GM21360 (cell line): ENCODE results near the gene C6orf132.
"Not testable (repeated sequence)": the region's sequence is repeated elsewhere in the genome, so short reads cannot be mapped to it uniquely, and the experiment has no call there.

Experiments
- ATAC-seq: cut with Tn5 transposase; IDR thresholded peaks from one replicate; pipeline ENCODE4 v1.9.1; 2021; ENCODE audit warnings: mild to moderate bottlenecking, moderate library complexity; ENCODE audit not compliant: unreplicated experiment

The C6orf132 gene

GRCh38 chr6:42142118-42142835 is at the start of gene C6orf132:
C6orf132 (minus strand) TSS chr6:42142620; CDS start chr6:42142444, 176 bp downstream.
- no peak for ATAC-seq

GRCh38 chr6:42190554-42191183 is 48.2 kb upstream of the C6orf132 start:
- no peak for ATAC-seq

GRCh38 chr6:42188406-42188805 is 46.0 kb upstream of the C6orf132 start:
- ATAC-seq = no peak

- no peak for ATAC-seq
These were observed 43.2 kb upstream of the C6orf132 start for GRCh38 chr6:42185597-42185996.

- no peak for ATAC-seq
These were observed 42.1 kb upstream of the C6orf132 start for GRCh38 chr6:42184475-42184874.

- ATAC-seq = no peak
These were observed 39.7 kb upstream of the C6orf132 start for GRCh38 chr6:42182101-42182500.

- ATAC-seq = no peak
These were observed 37.5 kb upstream of the C6orf132 start for GRCh38 chr6:42179945-42180313.

- no peak for ATAC-seq
These were observed 37.0 kb upstream of the C6orf132 start for GRCh38 chr6:42179261-42179944.

- no peak for ATAC-seq
These were observed 35.3 kb upstream of the C6orf132 start for GRCh38 chr6:42177514-42178364.

- no peak for ATAC-seq
These were observed 34.6 kb upstream of the C6orf132 start for GRCh38 chr6:42176981-42177380.

GRCh38 chr6:42175860-42176259 is 33.4 kb upstream of the C6orf132 start:
- ATAC-seq = no peak

- no peak for ATAC-seq
These were observed 30.7 kb upstream of the C6orf132 start, which contains the start of gene GUCA1A for GRCh38 chr6:42173101-42173500. GUCA1A (plus strand) TSS chr6:42173364; CDS start chr6:42173614, 250 bp downstream.

GRCh38 chr6:42171813-42172581 is 29.6 kb upstream of the C6orf132 start:
- ATAC-seq = no peak

GRCh38 chr6:42169780-42170179 is 27.4 kb upstream of the C6orf132 start:
- ATAC-seq = not testable (repeated sequence)

GRCh38 chr6:42168650-42169049 is 26.2 kb upstream of the C6orf132 start:
- ATAC-seq = no peak

GRCh38 chr6:42166444-42167141 is 24.2 kb upstream of the C6orf132 start:
- no peak for ATAC-seq

GRCh38 chr6:42165016-42165415 is 22.6 kb upstream of the C6orf132 start:
- no peak for ATAC-seq

- no peak for ATAC-seq
These were observed 21.6 kb upstream of the C6orf132 start for GRCh38 chr6:42163981-42164380.

GRCh38 chr6:42162812-42163211 is 20.4 kb upstream of the C6orf132 start:
- ATAC-seq = no peak

- no peak for ATAC-seq
These were observed 20.0 kb upstream of the C6orf132 start for GRCh38 chr6:42162384-42162783.
